OCI-LY7 (cell line): Measurements from ENCODE around the gene XYLT1. TPM values are rescaled to one million over a fixed set of nuclear protein-coding genes. Genes with fewer than 3 reads are reported as not detected.

ENCODE experiments used
- BruUV-seq: library from RNA; stranded (reverse); fragments of 400-500 nt; replicated peaks from 2 replicates; lab custom pipeline; 2021; lab: Mats Ljungman, UMichigan
- CTCF ChIA-PET: fragments of 300-600 bp; sonication (Branson Sonifier 250); formaldehyde crosslinking; loops from one replicate; lab custom pipeline; 2022; ENCODE audit warnings: antibody characterized with exemption; ENCODE audit not compliant: unreplicated experiment; lab: Charles Lee
- POLR2A ChIA-PET: fragments of 300-600 bp; sonication (Branson Sonifier 250); formaldehyde crosslinking; loops from one replicate; lab custom pipeline; 2022; ENCODE audit warnings: antibody characterized with exemption; lab: Charles Lee
- DNase-seq: peaks from one replicate; pipeline ENCODE4 v3.0.0-alpha.2; 2015; ENCODE audit warnings: low spot score
- H2AFZ ChIP-seq: fragments of 200-600 bp; sonication (generic), shearing (Covaris generic); 2 replicates; pipeline ENCODE4 v1.6.1; 2014; ENCODE audit warnings: mild to moderate bottlenecking, antibody characterized with exemption, low read length, moderate library complexity
- H3K27ac ChIP-seq: fragments of 200-600 bp; sonication (generic); 2 replicates; pipeline ENCODE4 v1.5.1; 2014; ENCODE audit warnings: mixed run types, low read depth, mild to moderate bottlenecking, moderate library complexity, low read length, inconsistent platforms; ENCODE audit not compliant: poor library complexity, severe bottlenecking
- H3K36me3 ChIP-seq: fragments of 200-600 bp; sonication (generic); 2 replicates; pipeline ENCODE4 v1.6.1; 2014; ENCODE audit warnings: mild to moderate bottlenecking, antibody characterized with exemption, low read length, moderate library complexity, mixed read lengths; ENCODE audit not compliant: insufficient read depth
- H3K4me1 ChIP-seq: fragments of 200-600 bp; sonication (generic); 2 replicates; pipeline ENCODE4 v1.5.1; 2014; ENCODE audit warnings: mild to moderate bottlenecking, low read length; ENCODE audit not compliant: insufficient read depth, poor library complexity, severe bottlenecking
- H3K4me2 ChIP-seq: fragments of 200-600 bp; sonication (generic); 2 replicates; pipeline ENCODE4 v1.6.1; 2014; ENCODE audit warnings: mild to moderate bottlenecking, low read length
- H3K4me3 ChIP-seq: fragments of 200-600 bp; sonication (generic); 2 replicates; pipeline ENCODE4 v1.5.1; 2014; ENCODE audit warnings: mild to moderate bottlenecking, low read depth, low read length; ENCODE audit not compliant: poor library complexity, severe bottlenecking
- H3K79me2 ChIP-seq: fragments of 200-600 bp; sonication (generic); 2 replicates; pipeline ENCODE4 v1.6.1; 2016; ENCODE audit warnings: low read depth, mild to moderate bottlenecking, low read length, moderate library complexity, mixed read lengths; ENCODE audit not compliant: insufficient read depth
- H3K9me2 ChIP-seq: fragments of 200-600 bp; sonication (generic); 2 replicates; pipeline ENCODE4 v1.6.1; 2016; ENCODE audit warnings: mild to moderate bottlenecking, low read length, mixed read lengths; ENCODE audit not compliant: insufficient read depth
- H3K9me3 ChIP-seq: fragments of 200-600 bp; sonication (generic); 2 replicates; pipeline ENCODE4 v1.6.1; 2014; ENCODE audit warnings: mild to moderate bottlenecking, mixed run types, low read length, mixed read lengths
- H4K20me1 ChIP-seq: fragments of 200-600 bp; sonication (generic); 2 replicates; pipeline ENCODE4 v1.6.1; 2014; ENCODE audit warnings: mild to moderate bottlenecking, antibody characterized with exemption, low read length, moderate library complexity, mixed read lengths; ENCODE audit not compliant: insufficient read depth
- EZH2phosphoT487 ChIP-seq: fragments of 200-600 bp; sonication (generic); IDR thresholded peaks from 2 replicates; pipeline ENCODE4 v1.6.1; 2018; ENCODE audit warnings: low read depth, borderline replicate concordance, mild to moderate bottlenecking, mixed run types, antibody characterized with exemption, low read length, moderate library complexity, mixed read lengths
- intact Hi-C: fragments of 100-400 bp; cut with micrococcal nuclease; formaldehyde crosslinking; loops from one replicate; pipeline ENCODE4 v1.10.0; 2022; ENCODE audit not compliant: unreplicated experiment
- total RNA-seq, 2 experiments: library from RNA; depleted of rRNA in 1 of 2; stranded (reverse); fragments of >200 nt in 1 of 2; shearing (Covaris generic) in 1 of 2; gene quantifications; 2 replicates each; pipeline ENCODE4 v1.2.3, GENCODE V29; 2014 to 2022
- TF ChIP-seq, protein P1 (sequence below): fragments of 200-600 bp; sonication (generic); conservative IDR thresholded peaks from 2 replicates; pipeline ENCODE4 v1.5.1; 2014; ENCODE audit warnings: mild to moderate bottlenecking, antibody characterized with exemption, low read length, moderate library complexity, mixed read lengths

The XYLT1 gene
- total RNA-seq, 2 experiments from 2014 or later = 36.3 to 50.0 TPM

DNA sequence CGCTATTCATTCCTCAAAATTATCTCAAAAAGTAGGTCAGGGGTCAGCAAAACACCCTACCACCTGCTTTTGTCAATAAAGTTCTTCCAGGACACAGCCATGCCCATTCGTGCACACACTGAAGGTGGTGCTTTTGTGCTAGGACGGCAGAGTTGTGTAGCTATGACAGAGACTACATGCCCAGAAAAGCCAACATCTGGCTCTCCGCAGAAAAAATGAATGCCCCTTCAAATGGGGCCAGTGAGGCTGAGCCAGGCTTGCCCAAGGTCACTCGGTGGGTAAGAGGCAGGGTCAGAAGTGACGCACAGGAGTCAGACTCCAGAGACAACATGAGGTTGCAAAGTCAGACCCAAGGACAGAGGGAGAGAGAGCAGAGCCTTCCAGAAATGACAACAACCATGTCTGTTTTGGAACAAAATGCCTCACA is 200.1 kb downstream of the XYLT1 start:
- BruUV-seq = no TSS peak
- Histone ChIP-seq H3K9me2 (no peaks in the 10 kb centered on the region), H3K79me2 (no peaks in the 10 kb centered on the region), H3K27ac (no peak overlapping the region), H3K4me3 (no peak overlapping the region), H3K4me1 (peaks cover 15% of the 10 kb centered on the region), H4K20me1 (no peaks in the 10 kb centered on the region; the same call in 1 of the 2 replicates), H3K4me2 (no peak overlapping the region), H3K36me3 (no peaks in the 10 kb centered on the region), H2AFZ (no peak overlapping the region), H3K9me3 (no peaks in the 10 kb centered on the region)
- intact Hi-C loops = no loop called here
- TF ChIP-seq, protein P1, sequence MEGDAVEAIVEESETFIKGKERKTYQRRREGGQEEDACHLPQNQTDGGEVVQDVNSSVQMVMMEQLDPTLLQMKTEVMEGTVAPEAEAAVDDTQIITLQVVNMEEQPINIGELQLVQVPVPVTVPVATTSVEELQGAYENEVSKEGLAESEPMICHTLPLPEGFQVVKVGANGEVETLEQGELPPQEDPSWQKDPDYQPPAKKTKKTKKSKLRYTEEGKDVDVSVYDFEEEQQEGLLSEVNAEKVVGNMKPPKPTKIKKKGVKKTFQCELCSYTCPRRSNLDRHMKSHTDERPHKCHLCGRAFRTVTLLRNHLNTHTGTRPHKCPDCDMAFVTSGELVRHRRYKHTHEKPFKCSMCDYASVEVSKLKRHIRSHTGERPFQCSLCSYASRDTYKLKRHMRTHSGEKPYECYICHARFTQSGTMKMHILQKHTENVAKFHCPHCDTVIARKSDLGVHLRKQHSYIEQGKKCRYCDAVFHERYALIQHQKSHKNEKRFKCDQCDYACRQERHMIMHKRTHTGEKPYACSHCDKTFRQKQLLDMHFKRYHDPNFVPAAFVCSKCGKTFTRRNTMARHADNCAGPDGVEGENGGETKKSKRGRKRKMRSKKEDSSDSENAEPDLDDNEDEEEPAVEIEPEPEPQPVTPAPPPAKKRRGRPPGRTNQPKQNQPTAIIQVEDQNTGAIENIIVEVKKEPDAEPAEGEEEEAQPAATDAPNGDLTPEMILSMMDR = no peak
- TF ChIP-seq EZH2phosphoT487 = no peak
- ChIA-PET POLR2A (interaction anchor here (1.0 kb wide), 1 partner anchor 10 kb away, joined by 3 read pairs; no protein-coding TSS in a partner anchor), CTCF (no interaction called here)
- DNase-seq = no peak

DNA sequence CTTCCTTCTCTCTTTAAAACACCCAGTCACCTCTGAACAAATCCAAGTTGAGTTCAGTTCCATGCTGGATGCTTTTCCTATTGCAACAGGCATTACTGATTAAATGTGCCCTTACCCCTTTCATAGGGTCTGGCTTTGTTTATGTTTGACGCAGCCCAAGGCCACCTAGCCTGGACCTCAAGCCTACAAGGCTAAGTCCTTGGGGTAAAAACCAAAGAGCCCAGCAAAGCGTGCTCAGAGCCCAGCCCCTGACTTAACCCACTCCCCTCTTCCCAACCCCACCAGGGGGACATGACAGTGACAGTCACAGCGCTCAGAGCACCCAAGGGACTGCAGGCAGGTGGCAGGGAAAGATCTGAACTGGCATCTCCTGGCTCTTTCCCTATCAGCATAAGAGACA is 200.6 kb downstream of the XYLT1 start:
- Histone ChIP-seq H3K9me3 (no peaks in the 10 kb centered on the region), H3K4me2 (no peak overlapping the region), H3K36me3 (no peaks in the 10 kb centered on the region), H3K27ac (no peak overlapping the region), H4K20me1 (no peaks in the 10 kb centered on the region; the same call in 1 of the 2 replicates), H3K9me2 (no peaks in the 10 kb centered on the region), H3K4me3 (no peak overlapping the region), H3K79me2 (no peaks in the 10 kb centered on the region), H2AFZ (no peak overlapping the region), H3K4me1 (peaks cover 9% of the 10 kb centered on the region)
- TF ChIP-seq, protein P1 = no peak
- no peak for TF ChIP-seq EZH2phosphoT487
- no peak for DNase-seq
- ChIA-PET POLR2A (no interaction called here), CTCF (no interaction called here)
- intact Hi-C loops = no loop called here
- no TSS peak for BruUV-seq

DNA sequence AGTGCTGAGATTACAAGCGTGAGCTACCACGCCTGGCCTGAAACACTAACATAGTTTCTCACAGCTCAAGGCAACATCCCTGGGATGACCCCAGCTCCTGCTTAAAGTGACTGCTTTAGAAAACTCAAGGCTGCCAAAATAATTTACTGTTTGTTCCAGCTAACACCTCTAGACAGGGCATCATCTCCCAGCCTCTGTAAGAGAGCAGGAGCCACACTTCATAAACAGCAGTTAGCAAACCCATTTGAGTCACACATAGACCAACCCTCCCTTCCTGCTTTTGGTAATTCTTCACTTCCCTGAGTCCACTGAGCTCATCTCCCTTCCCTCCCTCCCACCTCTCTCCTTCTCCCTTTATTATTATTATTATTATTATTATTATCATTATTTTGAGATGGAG is 201.3 kb downstream of the XYLT1 start:
- Histone ChIP-seq H3K27ac (no peak overlapping the region), H3K4me2 (no peak overlapping the region), H2AFZ (no peak overlapping the region), H4K20me1 (no peaks in the 10 kb centered on the region; the same call in 1 of the 2 replicates), H3K4me1 (peaks cover 8% of the 10 kb centered on the region), H3K36me3 (no peaks in the 10 kb centered on the region), H3K9me2 (no peaks in the 10 kb centered on the region), H3K4me3 (no peak overlapping the region), H3K9me3 (no peaks in the 10 kb centered on the region), H3K79me2 (no peaks in the 10 kb centered on the region)
- BruUV-seq = no TSS peak
- TF ChIP-seq, protein P1 = no peak
- no peak for TF ChIP-seq EZH2phosphoT487
- CTCF ChIA-PET = no interaction called here
- DNase-seq = no peak
- POLR2A ChIA-PET = interaction anchor here (0.6 to 1.3 kb wide), 3 partner anchors 11 to 309 kb away, joined by 3 to 4 read pairs (median 3); no protein-coding TSS in a partner anchor
- intact Hi-C loops = no loop called here
